ENCODE data around the gene GRID1. TPM values are rescaled to one million over a fixed set of nuclear protein-coding genes. Genes with fewer than 3 reads are reported as not detected.

The GRID1 gene
- total RNA-seq, 4 donors from 2014 or later = 17.2 to 28.1 (median 23.6) TPM

- WGBS, 2 donors = 78 to 82% methylated on average over 7 to 9 of the region's 9 CpGs
- Histone ChIP-seq H3K27me3 (no peaks in the 10 kb centered on the region), H3K4me1 (no peaks in the 10 kb centered on the region), H3K27ac (no peak overlapping the region), H3K36me3 (no peaks in the 10 kb centered on the region), H3K4me3 (replicated peaks in 1 of 3) (no peak overlapping the region), H3K9me3 (no peaks in the 10 kb centered on the region)
- intact Hi-C loops (cut with DNase I) = no loop called here
- no peak for DNase-seq
- TF ChIP-seq POLR2A (IDR thresholded peaks at IDR 0.05) (no peak), CTCF (IDR thresholded peaks at IDR 0.05) (no peak)
Measured at GRCh38 chr10:86087716-86088115, 278.9 kb downstream of the GRID1 start.

DNA sequence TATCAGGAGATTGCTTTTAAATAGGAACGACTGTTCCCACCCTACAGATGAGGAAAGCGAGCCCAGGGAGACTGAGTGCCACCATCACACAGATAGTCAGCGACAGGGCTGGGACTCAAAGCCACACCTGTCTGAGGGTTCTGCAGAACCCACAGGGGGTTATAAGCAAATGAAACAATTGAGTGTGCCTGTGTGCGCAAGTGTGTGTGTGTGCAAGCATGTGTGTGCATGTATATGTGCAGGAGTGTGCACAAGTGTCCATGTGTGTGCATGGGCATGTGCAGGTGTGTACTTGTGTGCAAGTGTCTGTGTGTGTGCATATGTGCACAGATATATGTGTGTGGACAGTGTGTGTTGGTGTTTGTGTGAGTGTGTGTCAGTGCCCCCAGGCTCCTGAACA lies 280.2 kb downstream of the GRID1 start:
- no peak for TF ChIP-seq POLR2A (IDR thresholded peaks at IDR 0.05)
- TF ChIP-seq CTCF (IDR thresholded peaks at IDR 0.05) = no peak
- no peaks in the 10 kb centered on the region for H3K4me1 ChIP-seq
- 94 to 96% methylated on average over 4 of the region's 4 CpGs for WGBS, 2 donors
- DNase-seq = no peak
- H3K27me3 ChIP-seq = no peaks in the 10 kb centered on the region
- intact Hi-C loops (cut with DNase I) = no loop called here
- no peaks in the 10 kb centered on the region for H3K36me3 ChIP-seq
- no peak overlapping the region for H3K27ac ChIP-seq
- no peaks in the 10 kb centered on the region for H3K9me3 ChIP-seq
- no peak overlapping the region for H3K4me3 ChIP-seq (replicated peaks in 1 of 3)

GRCh38 chr10:86085686-86086085 lies 280.9 kb downstream of the GRID1 start:
- Histone ChIP-seq H3K27me3 (no peaks in the 10 kb centered on the region), H3K4me3 (replicated peaks in 1 of 3) (no peak overlapping the region), H3K4me1 (no peaks in the 10 kb centered on the region), H3K27ac (no peak overlapping the region), H3K36me3 (no peaks in the 10 kb centered on the region), H3K9me3 (no peaks in the 10 kb centered on the region)
- WGBS, 2 donors = 91 to 96% methylated on average over 5 of the region's 5 CpGs
- DNase-seq = no peak
- TF ChIP-seq POLR2A (IDR thresholded peaks at IDR 0.05) (no peak), CTCF (IDR thresholded peaks at IDR 0.05) (no peak)
- intact Hi-C loops (cut with DNase I) = no loop called here

- Histone ChIP-seq H3K4me3 (replicated peaks in 1 of 3) (no peak overlapping the region), H3K4me1 (no peaks in the 10 kb centered on the region), H3K27ac (no peak overlapping the region), H3K27me3 (no peaks in the 10 kb centered on the region), H3K36me3 (no peaks in the 10 kb centered on the region), H3K9me3 (no peaks in the 10 kb centered on the region)
- no peak for DNase-seq
- intact Hi-C loops (cut with DNase I) = no loop called here
- TF ChIP-seq CTCF (IDR thresholded peaks at IDR 0.05) = no peak
- TF ChIP-seq POLR2A (IDR thresholded peaks at IDR 0.05) = no peak
- WGBS, 2 donors = 74 to 84% methylated on average over 8 of the region's 8 CpGs
Measured at GRCh38 chr10:86085136-86085535, 281.5 kb downstream of the GRID1 start.

GRCh38 chr10:86084585-86084984 lies 282.0 kb downstream of the GRID1 start:
- H3K36me3 ChIP-seq = no peaks in the 10 kb centered on the region
- H3K9me3 ChIP-seq = no peaks in the 10 kb centered on the region
- H3K27ac ChIP-seq = no peak overlapping the region
- 85 to 90% methylated on average over 3 of the region's 3 CpGs for WGBS, 2 donors
- DNase-seq = no peak
- intact Hi-C loops (cut with DNase I) = no loop called here
- H3K4me1 ChIP-seq = no peaks in the 10 kb centered on the region
- no peak overlapping the region for H3K4me3 ChIP-seq (replicated peaks in 1 of 3)
- TF ChIP-seq CTCF (IDR thresholded peaks at IDR 0.05) (no peak), POLR2A (IDR thresholded peaks at IDR 0.05) (no peak)
- H3K27me3 ChIP-seq = no peaks in the 10 kb centered on the region

Measured in thyroid gland (tissue), 4 donors.